SK-N-MC (cell line): ENCODE results near the gene ZSWIM1.
A peak's percentile ranks its signal among the peaks of the same experiment; 100 is the strongest.

Experiments used
- EZH2 ChIP-seq: fragments of 200-600 bp; sonication (generic); IDR thresholded peaks from one replicate; pipeline ENCODE4 v1.6.1; 2017; ENCODE audit warnings: antibody characterized with exemption
- POLR2AphosphoS5 ChIP-seq: IDR thresholded peaks from 2 replicates; pipeline ENCODE4 v1.6.1; 2012; ENCODE audit warnings: mild to moderate bottlenecking, low read depth, low read length, borderline replicate concordance

- TF ChIP-seq POLR2AphosphoS5 (peak; percentile 97), EZH2 (no peak)
Measured at GRCh38 chr20:45880988-45881788, at the start of gene ZSWIM1.
